IPS-20b (cell line): ENCODE measurements around the gene SNX1.

ENCODE experiments used
- H3K27ac ChIP-seq: one replicate; pipeline ENCODE4 v1.5.1; 2013; ENCODE audit warnings: low read length
- H3K27me3 ChIP-seq: 2 replicates; pipeline ENCODE4 v1.6.1; 2013; ENCODE audit warnings: mild to moderate bottlenecking, low read length, inconsistent platforms; ENCODE audit not compliant: insufficient read depth
- H3K36me3 ChIP-seq: 2 replicates; pipeline ENCODE4 v1.6.1; 2013; ENCODE audit warnings: low read depth, mild to moderate bottlenecking, inconsistent platforms, low read length, moderate library complexity; ENCODE audit not compliant: insufficient read depth
- H3K4me1 ChIP-seq: 2 replicates; pipeline ENCODE4 v1.6.1; 2013; ENCODE audit warnings: mild to moderate bottlenecking, control low read depth, inconsistent platforms, low read length, moderate library complexity; ENCODE audit not compliant: insufficient read depth
- H3K4me3 ChIP-seq: 2 replicates; pipeline ENCODE4 v1.5.1; 2013; ENCODE audit warnings: mild to moderate bottlenecking, low read length, inconsistent platforms
- H3K9ac ChIP-seq: 2 replicates; pipeline ENCODE4 v1.6.1; 2013; ENCODE audit warnings: low read depth, mild to moderate bottlenecking, inconsistent platforms, low read length, moderate library complexity
- H3K9me3 ChIP-seq: 2 replicates; pipeline ENCODE4 v1.6.1; 2013; ENCODE audit warnings: mild to moderate bottlenecking, low read depth, low read length, inconsistent platforms; ENCODE audit not compliant: insufficient read depth

Gene SNX1

GRCh38 chr15:64090527-64090926, 5.3 kb upstream of the SNX1 start:
- Histone ChIP-seq H3K4me1 (peaks cover 11% of the 10 kb centered on the region), H3K9me3 (no peaks in the 10 kb centered on the region), H3K27ac (no peak overlapping the region), H3K4me3 (no peak overlapping the region), H3K27me3 (no peaks in the 10 kb centered on the region), H3K9ac (no peak overlapping the region), H3K36me3 (peaks cover 19% of the 10 kb centered on the region)

GRCh38 chr15:64092075-64092820, 3.5 kb upstream of the SNX1 start:
- H3K36me3 ChIP-seq = peaks cover 17% of the 10 kb centered on the region
- H3K4me3 ChIP-seq = peak overlapping the region; percentile 80
- H3K27ac ChIP-seq = no peak overlapping the region
- H3K9me3 ChIP-seq = no peaks in the 10 kb centered on the region
- H3K9ac ChIP-seq = peak overlapping the region; percentile 92
- H3K4me1 ChIP-seq = peaks cover 11% of the 10 kb centered on the region
- no peaks in the 10 kb centered on the region for H3K27me3 ChIP-seq

- H3K9me3 ChIP-seq = no peaks in the 10 kb centered on the region
- H3K4me3 ChIP-seq = peak overlapping the region; percentile 80
- H3K9ac ChIP-seq = peak overlapping the region; percentile 92
- peak overlapping the region; percentile 89 for H3K27ac ChIP-seq
- no peaks in the 10 kb centered on the region for H3K27me3 ChIP-seq
- peaks cover 9% of the 10 kb centered on the region for H3K36me3 ChIP-seq
- peaks cover 11% of the 10 kb centered on the region for H3K4me1 ChIP-seq
These were observed 2.7 kb upstream of the SNX1 start for GRCh38 chr15:64092864-64093626.

GRCh38 chr15:64093627-64094417, 2.0 kb upstream of the SNX1 start, which contains the start of gene CIAO2A:
CIAO2A (minus strand) TSS chr15:64093838; CDS start chr15:64093768, 70 bp downstream.
- Histone ChIP-seq H3K4me1 (peaks cover 11% of the 10 kb centered on the region), H3K4me3 (peak within 1 kb of the TSS; percentile 80), H3K36me3 (peaks cover 1% of the 10 kb centered on the region; the same call in 1 of the 2 replicates), H3K27ac (peak within 1 kb of the TSS; percentile 89), H3K9me3 (no peaks in the 10 kb centered on the region), H3K9ac (peak within 1 kb of the TSS; percentile 92), H3K27me3 (no peaks in the 10 kb centered on the region)

- H3K4me3 ChIP-seq = peak overlapping the region; percentile 80
- H3K9ac ChIP-seq = peak overlapping the region; percentile 36; the same call in 1 of the 2 replicates
- peaks cover 11% of the 10 kb centered on the region for H3K4me1 ChIP-seq
- no peaks in the 10 kb centered on the region for H3K27me3 ChIP-seq
- H3K9me3 ChIP-seq = no peaks in the 10 kb centered on the region
- H3K36me3 ChIP-seq = no peaks in the 10 kb centered on the region
- no peak overlapping the region for H3K27ac ChIP-seq
These were observed 369 bp upstream of the SNX1 start for GRCh38 chr15:64095431-64095794.

GRCh38 chr15:64096668-64097384, 1.0 kb downstream of the SNX1 start:
- Histone ChIP-seq H3K9ac (peak overlapping the region; percentile 84; the same call in 1 of the 2 replicates), H3K4me3 (peak overlapping the region; percentile 80), H3K36me3 (no peaks in the 10 kb centered on the region), H3K4me1 (peaks cover 11% of the 10 kb centered on the region), H3K27me3 (no peaks in the 10 kb centered on the region), H3K9me3 (no peaks in the 10 kb centered on the region), H3K27ac (no peak overlapping the region)

- H3K9me3 ChIP-seq = no peaks in the 10 kb centered on the region
- H3K9ac ChIP-seq = no peak overlapping the region
- H3K4me1 ChIP-seq = peaks cover 3% of the 10 kb centered on the region; the same call in 1 of the 2 replicates
- H3K4me3 ChIP-seq = no peak overlapping the region
- H3K36me3 ChIP-seq = no peaks in the 10 kb centered on the region
- no peaks in the 10 kb centered on the region for H3K27me3 ChIP-seq
- no peak overlapping the region for H3K27ac ChIP-seq
These were observed 3.6 kb downstream of the SNX1 start for GRCh38 chr15:64099379-64099778.

GRCh38 chr15:64100958-64101357, 5.2 kb downstream of the SNX1 start:
- no peaks in the 10 kb centered on the region for H3K4me1 ChIP-seq
- H3K27ac ChIP-seq = no peak overlapping the region
- no peak overlapping the region for H3K9ac ChIP-seq
- no peak overlapping the region for H3K4me3 ChIP-seq
- no peaks in the 10 kb centered on the region for H3K27me3 ChIP-seq
- no peaks in the 10 kb centered on the region for H3K36me3 ChIP-seq
- no peaks in the 10 kb centered on the region for H3K9me3 ChIP-seq

- Histone ChIP-seq H3K27ac (no peak overlapping the region), H3K36me3 (no peaks in the 10 kb centered on the region), H3K27me3 (no peaks in the 10 kb centered on the region), H3K4me3 (no peak overlapping the region), H3K9ac (no peak overlapping the region), H3K4me1 (no peaks in the 10 kb centered on the region), H3K9me3 (no peaks in the 10 kb centered on the region)
These were observed 6.7 kb downstream of the SNX1 start for GRCh38 chr15:64102497-64102896.

- H3K36me3 ChIP-seq = no peaks in the 10 kb centered on the region
- no peaks in the 10 kb centered on the region for H3K4me1 ChIP-seq
- no peak overlapping the region for H3K27ac ChIP-seq
- H3K9ac ChIP-seq = no peak overlapping the region
- no peaks in the 10 kb centered on the region for H3K27me3 ChIP-seq
- H3K4me3 ChIP-seq = no peak overlapping the region
- H3K9me3 ChIP-seq = no peaks in the 10 kb centered on the region
These were observed 9.4 kb downstream of the SNX1 start for GRCh38 chr15:64105113-64105704.

- Histone ChIP-seq H3K4me1 (no peaks in the 10 kb centered on the region; the same call in 1 of the 2 replicates), H3K27ac (no peak overlapping the region), H3K9ac (no peak overlapping the region), H3K9me3 (no peaks in the 10 kb centered on the region), H3K27me3 (no peaks in the 10 kb centered on the region), H3K4me3 (no peak overlapping the region), H3K36me3 (peaks cover under 1% of the 10 kb centered on the region; the same call in 1 of the 2 replicates)
These were observed 11.6 kb downstream of the SNX1 start for GRCh38 chr15:64107337-64107736.
